ENCODE measurements around the gene GXYLT1. TPM values are rescaled to one million over a fixed set of nuclear protein-coding genes. Genes with fewer than 3 reads are reported as not detected.

The GXYLT1 gene
- total and polyA plus RNA-seq, 9 of the 15 experiments (the other 6 are each of a cell fraction or from before 2014, with no cell fraction given) = 1.4 to 9.3 (median 5.5) TPM

- H3K4me2 ChIP-seq (ENCODE audit: insufficient read depth, low read length) = no peak overlapping the region
- peak; percentile 68 for FAIRE-seq
- H2AFZ ChIP-seq (ENCODE audit: low read depth, low read length) = no peak overlapping the region
- peak in 2 of 4 experiments; percentile 26 to 61 for DNase-seq (ENCODE audit: extremely low read depth in 1 of 4, low spot score in 3 of 4)
- no peak overlapping the region for H3K9ac ChIP-seq (ENCODE audit: insufficient read depth in 1 of 2, low read depth in 2 of 2, low read length in 2 of 2)
- peaks cover 0 to 2% of the 10 kb centered on the region in 2 experiments; a peak in 3 of 5 replicates for H3K4me1 ChIP-seq (replicated peaks in 1 of 2; ENCODE audit: control insufficient read depth in 2 of 2, insufficient read depth in 2 of 2, low read length in 2 of 2)
- in situ Hi-C loops (cut with MboI) (loop anchor here (5.0 to 25.0 kb wide), 2 partner anchors 198 to 433 kb away; partner anchors contain the start of genes PPHLN1 and ZCRB1), intact Hi-C loops (cut with micrococcal nuclease) (loop anchor here (1.0 to 5.0 kb wide), 3 partner anchors 203 to 438 kb away; no protein-coding TSS in a partner anchor)
- no peaks in the 10 kb centered on the region for H3K9me3 ChIP-seq (replicated peaks; ENCODE audit: control insufficient read depth, insufficient read depth, low read depth, low read length)
- H3K36me3 ChIP-seq (ENCODE audit: control insufficient read depth, insufficient read depth, low read length) = no peaks in the 10 kb centered on the region
- no peaks in the 10 kb centered on the region for H3K9me1 ChIP-seq (ENCODE audit: control insufficient read depth, insufficient read depth, low read length)
- ChIA-PET CTCF (ENCODE audit: low intra/inter-chr PET ratio) (interaction anchor here (1.0 to 2.9 kb wide), 5 partner anchors 195 to 440 kb away, joined by 3 to 27 read pairs (median 5); no protein-coding TSS in a partner anchor), POLR2A (no interaction called here)
- H3K79me2 ChIP-seq (ENCODE audit: control insufficient read depth, insufficient read depth, low read length) = peaks cover 3% of the 10 kb centered on the region; the same call in 1 of the 3 replicates
- H3K27ac ChIP-seq (ENCODE audit: extremely low read depth, low read depth, low read length) = no peak overlapping the region
- H3K27me3 ChIP-seq (ENCODE audit: control insufficient read depth in 2 of 2, insufficient read depth in 2 of 2, low read length in 2 of 2) = no peaks in the 10 kb centered on the region
- BruUV-seq (replicated peaks) = no TSS peak
- no peaks in the 10 kb centered on the region for H4K20me1 ChIP-seq (replicated peaks; ENCODE audit: control insufficient read depth, insufficient read depth, low read length)
- H3K4me3 ChIP-seq = no peak overlapping the region
- 17% methylated on average over 4 of the region's 4 CpGs for WGBS (ENCODE audit: insufficient coverage, low coverage, missing lambda C conversion rate)
- ATAC-seq = peak; percentile 71
- TF ChIP-seq MAX (CRISPR knock-in tag; IDR thresholded peaks at IDR 0.05) = no peak
- TF ChIP-seq BRD9 (IDR thresholded peaks at IDR 0.05; ENCODE audit: low read depth, partially characterized antibody) = no peak
- no peak for TF ChIP-seq ZHX1 (conservative IDR thresholded peaks at IDR 0.05; ENCODE audit: low read length)
- peak; percentile 97 for TF ChIP-seq MYNN (IDR thresholded peaks at IDR 0.05)
- TF ChIP-seq MYNN (CRISPR knock-in tag; IDR thresholded peaks at IDR 0.05) = no peak
- TF ChIP-seq GATAD2B (IDR thresholded peaks at IDR 0.05; ENCODE audit: borderline replicate concordance) = 0 out of 2 replicates have a peak, but pooled peaks have one; percentile 29
- TF ChIP-seq RHOXF2B (CRISPR knock-in tag; conservative IDR thresholded peaks at IDR 0.05) = no peak
- no peak for TF ChIP-seq RB1 (IDR thresholded peaks at IDR 0.05; ENCODE audit: low read depth)
- no peak for TF ChIP-seq PHB2 (IDR thresholded peaks at IDR 0.05; ENCODE audit: low read depth)
- no peak for TF ChIP-seq RBM22 (IDR thresholded peaks at IDR 0.05; ENCODE audit: low read depth, low read length, poor library complexity, severe bottlenecking)
- TF ChIP-seq FOXJ3 (CRISPR knock-in tag; IDR thresholded peaks at IDR 0.05) = no peak
- TF ChIP-seq KLF10 (CRISPR knock-in tag; IDR thresholded peaks at IDR 0.05) = no peak
- TF ChIP-seq ARID4B (CRISPR knock-in tag; IDR thresholded peaks at IDR 0.05) = no peak
- no peak for TF ChIP-seq ZNF253 (CRISPR knock-in tag; conservative IDR thresholded peaks at IDR 0.05)
Observed at GRCh38 chr12:42129595-42130204, 15.0 kb downstream of the GXYLT1 start.
